Eye (tissue), 1 donor: Measurements from ENCODE around the gene ACOT7.

Experiments
- DNase-seq: peaks from one replicate; pipeline ENCODE4 v3.0.0-alpha.2; 2015

ACOT7 gene

DNA sequence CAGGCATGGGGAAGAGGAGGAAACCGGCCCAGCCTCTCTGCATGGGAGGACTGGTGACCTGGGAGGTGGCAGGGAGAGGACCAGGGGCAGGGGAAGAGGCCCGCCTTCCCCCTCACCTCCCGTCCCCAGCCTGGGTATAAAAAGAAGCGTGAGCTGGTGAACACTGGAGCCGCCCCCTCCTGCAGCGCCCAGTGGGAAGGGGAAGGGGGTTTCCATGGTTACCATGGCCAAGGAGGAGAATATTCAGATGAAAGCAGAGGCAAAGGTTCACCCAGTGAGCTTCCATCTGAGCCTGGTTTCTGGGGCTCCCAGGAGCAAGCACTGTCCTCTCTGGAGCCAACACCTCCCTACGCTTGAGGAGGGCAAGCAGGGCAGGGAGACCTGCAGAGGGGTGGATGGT lies 54.9 kb downstream of the ACOT7 start:
- peak; percentile 82 for DNase-seq

DNA sequence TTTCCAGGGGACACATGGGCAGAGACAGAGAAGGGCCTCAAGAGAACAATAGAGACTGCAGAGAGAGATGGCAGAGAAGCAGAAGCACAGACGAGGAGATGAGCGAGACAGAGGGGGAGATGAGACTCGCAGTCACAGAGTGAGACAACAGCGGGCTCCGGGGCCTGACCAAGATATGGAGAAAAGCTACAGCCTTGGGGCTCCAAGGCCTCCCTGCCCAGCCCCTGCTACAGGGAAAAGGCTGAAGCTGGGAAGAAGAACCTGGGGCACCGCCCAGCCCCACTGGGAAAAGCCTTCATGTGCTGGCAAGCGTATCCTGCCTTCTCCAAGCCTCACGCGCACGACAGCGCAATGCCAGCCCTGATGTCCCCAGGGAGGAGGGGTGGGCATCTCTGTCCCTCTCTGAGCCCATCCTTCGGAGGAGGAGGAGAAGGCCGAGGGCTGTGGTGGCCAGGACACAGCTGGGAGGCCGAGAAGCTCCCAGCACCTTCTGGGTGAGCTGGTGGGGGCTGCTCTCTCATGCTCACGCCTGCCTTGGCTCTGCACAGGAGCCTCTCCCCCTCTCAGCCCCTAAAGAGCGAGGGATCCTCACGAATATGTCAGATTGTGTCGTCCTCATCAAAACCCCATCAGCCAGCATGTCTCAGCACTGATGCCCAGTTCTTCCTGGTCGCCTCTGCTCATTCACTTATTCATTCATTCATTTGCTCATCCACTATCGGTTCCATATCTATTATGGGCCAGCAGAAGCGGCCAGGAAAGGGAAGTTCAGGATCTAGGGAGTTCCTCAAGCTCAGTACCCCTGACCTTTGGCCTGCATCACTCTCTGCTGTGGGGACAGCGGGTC lies 56.6 kb downstream of the ACOT7 start:
- peak; percentile 35 for DNase-seq

DNA sequence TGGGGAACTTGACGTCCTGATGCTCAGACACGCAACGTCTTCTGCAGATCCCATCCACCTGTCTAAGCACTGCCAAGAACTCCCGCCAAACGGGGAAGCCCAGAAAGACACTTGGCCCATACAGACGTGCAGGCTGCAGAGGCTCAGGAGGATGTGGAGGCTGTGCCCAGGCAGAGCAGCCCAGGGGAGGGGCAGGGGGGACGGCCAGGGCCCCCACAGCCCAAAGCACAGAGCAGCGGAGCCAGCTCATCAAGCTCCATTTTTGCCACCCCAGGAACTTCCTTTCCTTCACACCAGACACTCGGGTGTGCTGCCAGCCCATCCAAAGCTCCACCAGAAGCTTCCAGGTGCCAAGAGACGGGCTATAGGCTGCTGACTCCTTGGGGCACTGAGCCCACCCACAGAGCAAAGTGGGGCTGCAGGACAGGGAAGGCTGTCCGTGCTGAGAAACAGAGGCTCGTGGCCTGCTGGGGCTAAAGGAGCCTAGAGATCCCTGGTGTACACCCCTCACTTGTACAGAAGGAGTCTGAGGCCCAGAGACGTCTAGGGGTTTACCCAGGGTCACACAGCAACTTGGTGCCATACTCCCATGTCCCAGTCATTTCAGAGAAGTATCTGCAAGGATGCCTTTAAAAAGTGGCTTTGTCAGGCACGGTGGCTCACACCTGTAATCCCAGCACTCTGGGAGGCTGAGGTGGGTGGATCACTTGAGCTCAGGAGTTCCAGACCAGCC lies 59.1 kb downstream of the ACOT7 start:
- no peak for DNase-seq

DNA sequence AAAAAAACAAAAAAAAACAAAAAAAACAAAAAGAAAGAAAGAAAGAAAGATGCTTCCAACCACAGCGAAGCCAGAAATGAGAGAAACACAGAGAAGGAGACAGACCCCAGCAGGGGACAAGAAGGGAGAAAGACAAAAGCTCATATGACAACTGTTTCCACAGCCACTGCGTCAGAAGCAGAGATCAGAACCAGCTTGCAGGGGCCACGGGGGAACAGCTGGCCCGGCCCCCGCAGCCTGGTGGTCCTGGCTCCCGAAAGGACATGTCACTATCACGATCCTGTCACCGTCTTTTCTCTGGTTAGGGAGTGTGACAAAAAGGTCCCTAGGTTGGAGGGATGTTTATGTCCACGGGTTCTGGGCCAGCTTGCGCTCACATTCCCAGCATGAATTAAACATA lies 60.7 kb downstream of the ACOT7 start:
- DNase-seq = peak; percentile 35

DNA sequence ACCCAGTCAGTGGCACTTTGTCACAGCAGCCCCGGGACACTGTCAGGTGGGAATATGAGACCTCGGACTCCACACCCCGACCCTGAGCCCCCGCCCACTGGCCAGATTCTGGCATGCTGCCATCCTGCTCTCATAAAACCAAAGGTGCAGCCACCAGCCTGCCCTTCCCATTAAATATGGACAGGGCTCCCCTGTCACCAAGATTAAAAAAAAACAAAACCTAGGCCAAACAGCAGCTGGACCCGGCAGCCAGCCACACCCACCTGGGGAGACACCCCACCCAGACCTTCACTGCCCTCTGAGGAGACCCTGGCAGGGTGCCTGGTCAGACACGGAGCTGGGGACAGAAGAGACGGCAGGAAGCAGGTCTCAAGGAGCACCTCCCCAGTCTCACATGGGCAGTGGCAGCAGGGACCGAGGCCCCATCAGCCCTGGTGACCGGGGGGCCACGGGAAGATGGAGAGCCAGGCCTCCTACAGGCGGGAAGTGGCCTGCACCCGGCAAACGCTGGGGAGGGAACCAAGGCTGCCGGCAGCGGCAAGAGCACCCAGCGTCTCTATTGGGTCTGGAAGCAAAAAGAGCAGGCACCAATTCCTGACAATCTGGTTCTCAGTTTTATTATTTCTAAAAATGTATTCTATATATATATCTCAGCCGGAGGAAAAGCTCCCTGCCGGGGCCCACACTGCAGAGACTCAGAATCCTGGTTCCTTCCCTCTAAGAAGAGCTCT lies 61.9 kb downstream of the ACOT7 start:
- no peak for DNase-seq

DNA sequence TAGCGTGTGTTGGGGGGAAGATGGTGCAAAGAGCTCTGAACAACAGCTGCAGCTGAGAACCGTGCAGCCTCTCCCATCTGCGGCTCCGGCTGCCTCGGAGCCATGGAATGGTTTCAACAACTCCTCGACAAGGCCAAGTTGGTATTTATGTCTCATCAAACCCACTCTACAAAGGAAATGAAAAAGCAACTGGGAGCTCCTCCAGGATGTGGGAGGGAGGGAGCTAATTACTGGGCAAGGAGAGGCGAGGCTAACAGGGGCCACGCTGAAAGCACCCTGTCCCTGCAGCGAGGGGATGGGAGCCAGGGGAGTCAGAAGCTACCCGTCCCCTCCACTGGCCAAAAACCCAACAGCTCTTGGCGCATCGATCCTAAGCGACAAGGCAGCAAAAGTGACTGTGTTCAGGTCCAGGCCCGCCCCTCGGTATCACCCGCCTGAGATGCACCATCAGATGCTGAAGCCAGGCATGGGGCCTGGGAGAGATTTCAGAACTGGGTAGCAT lies 63.1 kb downstream of the ACOT7 start:
- peak; percentile 57 for DNase-seq

DNA sequence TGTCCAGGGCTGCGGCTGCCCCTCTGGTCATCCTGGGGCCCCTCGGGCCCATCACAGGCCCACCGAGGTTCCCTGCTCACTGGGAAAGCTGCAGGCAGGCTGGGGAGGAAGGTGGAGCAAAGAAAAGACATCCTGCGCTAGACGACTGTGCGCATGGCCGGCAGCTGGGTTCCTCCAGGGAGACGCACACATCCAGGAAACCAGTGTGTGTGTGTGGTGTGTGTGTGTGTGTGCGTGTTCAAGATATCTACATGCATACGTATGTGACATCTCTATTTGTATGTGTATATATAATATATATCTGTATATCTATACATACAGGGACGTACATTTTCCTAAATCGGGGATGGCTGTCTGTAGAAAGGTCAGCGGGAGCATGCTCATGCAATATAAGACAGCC lies 63.7 kb downstream of the ACOT7 start:
- peak; percentile 74 for DNase-seq

DNA sequence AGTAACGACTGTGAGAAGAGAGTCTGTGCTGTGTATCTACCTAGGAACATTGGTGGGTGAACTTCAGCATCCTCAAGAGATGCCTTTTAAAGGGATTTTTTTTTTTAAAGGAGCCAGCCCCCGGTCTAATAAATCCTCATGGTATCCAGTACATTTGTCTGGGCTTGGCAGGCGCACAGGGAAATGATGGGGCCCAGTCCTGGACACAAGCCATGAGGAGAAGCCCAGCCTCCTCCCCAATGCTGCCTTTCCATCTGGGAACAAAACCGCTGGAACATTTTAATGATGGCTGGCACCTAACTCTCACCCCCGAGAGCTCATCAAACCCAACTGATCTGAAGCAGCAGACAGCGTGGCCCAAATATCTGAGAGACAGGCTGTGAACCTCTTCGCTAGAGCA lies 64.2 kb downstream of the ACOT7 start:
- peak; percentile 67 for DNase-seq

DNA sequence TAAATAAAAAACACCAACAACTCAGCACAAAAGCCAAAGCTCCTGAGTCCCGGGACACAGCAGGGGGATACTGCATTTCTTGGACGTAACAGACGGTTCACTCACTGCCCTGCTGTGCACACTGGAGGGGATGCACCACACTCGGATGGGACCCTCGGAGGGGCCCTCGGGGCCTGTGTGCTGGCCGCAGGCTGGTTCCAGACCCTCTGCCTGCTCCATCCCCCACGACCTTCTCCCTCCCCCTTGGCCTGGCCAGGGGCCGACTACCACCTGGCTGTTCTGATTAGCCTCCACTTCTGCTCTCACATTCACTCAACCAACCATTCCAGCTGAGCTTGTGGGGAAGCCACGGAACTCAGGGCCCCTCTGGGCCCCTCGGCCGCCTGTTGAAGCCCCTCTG lies 64.9 kb downstream of the ACOT7 start:
- no peak for DNase-seq

DNA sequence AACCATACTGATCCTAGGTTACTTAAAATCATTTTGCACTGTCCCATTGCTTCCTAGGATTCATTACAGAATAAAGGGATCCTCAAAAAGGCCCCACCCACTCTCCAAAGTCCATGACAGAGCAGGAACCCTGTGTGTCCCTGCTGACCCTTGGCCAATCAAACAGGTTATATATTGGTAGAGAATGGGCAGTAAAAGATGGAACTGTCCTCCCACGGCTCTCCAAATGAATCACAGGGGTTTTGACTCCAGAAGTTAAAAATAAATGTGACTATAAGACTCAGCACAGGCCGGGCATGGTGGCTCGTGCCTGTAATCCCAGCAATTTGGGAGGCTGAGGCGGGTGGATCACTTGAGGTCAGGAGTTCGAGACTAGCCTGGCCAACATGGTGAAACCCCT lies 65.5 kb downstream of the ACOT7 start:
- DNase-seq = no peak

DNA sequence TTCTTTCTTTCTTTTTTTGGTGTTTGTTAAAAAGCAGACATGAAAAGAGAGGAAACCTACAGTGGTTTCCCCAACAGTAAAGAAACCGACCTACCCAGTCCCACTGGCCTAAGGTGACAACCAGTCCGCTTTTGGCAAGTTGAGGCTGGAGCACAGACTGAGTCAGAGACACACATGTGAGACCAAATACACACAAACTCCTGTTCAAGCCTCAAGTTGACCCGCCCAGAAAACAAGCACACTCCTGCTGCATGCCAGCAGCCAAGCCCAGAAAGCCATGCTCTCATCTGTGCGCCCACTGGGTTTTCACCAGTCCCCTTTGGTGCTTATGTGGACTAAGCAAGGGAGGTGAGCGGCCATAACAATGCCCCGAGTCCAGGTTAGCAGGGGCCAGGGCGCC lies 68.1 kb downstream of the ACOT7 start:
- DNase-seq = no peak

DNA sequence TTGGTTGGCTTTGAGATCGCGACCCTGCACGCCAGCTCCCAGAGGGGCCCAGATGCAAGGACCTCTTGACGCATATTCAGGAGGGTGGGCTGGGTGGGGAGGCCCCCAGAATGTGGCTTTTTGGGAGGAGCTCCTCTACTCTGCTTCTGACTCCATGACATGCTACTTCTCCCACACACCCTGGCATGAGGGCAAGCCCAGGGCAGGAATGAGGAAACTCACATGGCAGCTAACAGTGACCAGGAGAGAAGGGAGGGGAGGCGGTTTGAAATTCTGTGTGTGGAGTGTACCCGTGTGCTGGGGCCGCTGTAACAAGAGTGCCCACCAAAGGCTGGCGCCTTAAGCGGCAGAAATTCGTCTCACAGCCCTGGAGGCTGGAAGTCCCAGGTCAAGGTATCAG lies 71.4 kb downstream of the ACOT7 start:
- no peak for DNase-seq

DNA sequence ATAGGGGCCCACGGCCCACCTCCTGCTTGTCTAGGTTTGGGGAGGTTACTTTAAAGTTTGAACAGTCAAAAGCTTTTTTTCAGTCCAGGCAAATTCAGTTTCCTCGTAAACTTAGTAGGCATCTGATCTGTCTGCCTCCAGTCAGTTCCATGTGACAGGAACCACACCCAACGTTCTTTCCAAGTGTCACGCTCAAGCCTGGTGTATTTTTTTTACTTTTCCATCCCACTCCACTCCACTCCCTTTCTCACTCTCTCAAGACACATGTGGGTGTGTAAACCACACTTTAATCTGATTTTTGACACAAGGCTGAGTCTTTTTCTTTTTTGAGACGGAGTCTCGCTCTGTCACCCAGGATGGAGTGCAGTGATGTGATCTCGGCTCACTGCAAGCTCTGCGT lies 72.4 kb downstream of the ACOT7 start:
- no peak for DNase-seq

DNA sequence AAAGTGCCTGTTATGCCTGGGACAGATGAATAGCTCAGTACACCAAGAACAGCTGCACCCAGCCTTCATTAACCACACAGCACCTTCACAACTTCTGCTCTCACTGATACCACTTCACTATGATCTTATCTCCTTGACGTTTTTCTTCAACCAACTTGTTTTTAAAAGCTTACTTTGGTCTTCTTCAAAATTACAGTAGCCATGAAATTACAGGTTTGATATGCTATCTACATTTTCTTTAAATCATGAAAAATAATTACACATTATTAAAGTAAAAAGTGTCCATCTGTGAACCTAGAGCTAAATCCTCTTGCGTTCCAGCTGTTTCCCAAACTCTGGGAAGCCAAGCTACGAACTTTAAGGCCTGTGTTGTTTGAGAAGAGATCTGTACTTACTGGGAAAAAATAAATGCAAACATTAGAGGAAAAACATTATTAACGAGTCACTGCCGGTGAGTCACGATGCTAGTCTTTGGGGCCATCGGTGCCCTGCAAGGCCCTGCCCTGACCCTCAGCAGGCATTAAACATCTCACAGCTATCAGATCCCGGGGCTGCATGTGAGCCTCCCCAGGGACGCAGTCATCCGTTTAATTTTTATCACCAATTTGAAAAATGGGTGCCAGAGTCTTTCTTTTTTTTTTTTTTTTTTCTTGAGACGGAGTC lies 76.3 kb downstream of the ACOT7 start:
- no peak for DNase-seq

DNA sequence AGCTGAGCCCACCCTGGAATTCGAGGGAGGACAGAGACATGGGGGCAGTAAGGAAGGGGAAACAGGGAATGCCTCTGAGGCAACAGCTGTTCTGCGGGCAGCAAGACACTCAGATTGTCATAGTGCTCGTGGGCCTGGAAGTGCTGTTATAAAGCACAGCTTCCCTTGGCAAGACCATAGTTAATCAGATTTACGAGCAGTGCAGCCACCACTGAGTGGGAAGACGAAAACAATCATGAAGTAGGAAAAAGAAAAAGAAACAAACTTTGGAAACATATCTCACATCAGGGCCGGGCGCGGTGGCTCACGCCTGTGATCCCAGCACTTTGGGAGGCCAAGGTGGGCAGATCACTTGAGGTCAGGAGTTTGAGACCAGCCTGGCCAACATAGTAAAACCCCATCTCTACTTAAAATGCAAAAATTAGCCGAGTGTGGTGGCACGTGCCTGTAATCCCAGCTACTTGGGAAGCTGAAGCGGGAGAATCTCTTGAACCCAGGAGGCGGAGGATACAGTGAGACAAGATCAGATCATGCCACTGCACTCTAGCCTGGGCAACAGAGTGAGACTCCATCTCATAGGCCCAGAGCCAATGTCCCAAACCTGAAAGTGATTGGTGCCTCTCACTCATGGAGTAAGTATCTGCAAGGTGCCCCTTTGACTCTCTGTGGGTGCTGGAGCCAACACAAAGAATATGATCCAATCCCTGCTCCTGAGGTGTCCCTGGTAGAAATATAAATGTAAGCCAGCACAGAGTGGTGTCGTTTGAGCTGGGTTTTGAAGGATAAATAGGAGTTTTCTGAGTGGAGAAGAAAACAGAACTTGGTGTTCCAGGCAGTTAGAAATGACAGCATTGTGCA lies 77.1 kb downstream of the ACOT7 start:
- DNase-seq = no peak

DNA sequence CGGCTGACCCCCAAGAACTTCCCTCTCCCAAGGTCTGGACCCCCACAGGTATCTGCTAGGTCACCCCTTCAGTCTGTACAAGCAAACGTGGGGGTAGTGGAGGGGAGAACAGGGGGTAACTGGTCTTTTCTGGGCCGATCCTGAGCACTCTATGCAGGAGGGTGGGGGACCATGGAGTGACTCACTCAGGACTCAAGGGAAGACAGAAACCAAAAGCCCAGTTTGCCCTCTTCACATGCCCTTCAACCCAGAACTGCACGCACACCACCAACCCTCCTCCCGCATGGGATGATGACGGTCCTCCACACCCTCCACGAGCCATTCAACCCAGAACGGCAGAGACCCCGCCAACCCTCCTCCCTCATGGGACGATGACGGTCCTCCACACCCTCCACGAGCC lies 79.1 kb downstream of the ACOT7 start:
- no peak for DNase-seq

DNA sequence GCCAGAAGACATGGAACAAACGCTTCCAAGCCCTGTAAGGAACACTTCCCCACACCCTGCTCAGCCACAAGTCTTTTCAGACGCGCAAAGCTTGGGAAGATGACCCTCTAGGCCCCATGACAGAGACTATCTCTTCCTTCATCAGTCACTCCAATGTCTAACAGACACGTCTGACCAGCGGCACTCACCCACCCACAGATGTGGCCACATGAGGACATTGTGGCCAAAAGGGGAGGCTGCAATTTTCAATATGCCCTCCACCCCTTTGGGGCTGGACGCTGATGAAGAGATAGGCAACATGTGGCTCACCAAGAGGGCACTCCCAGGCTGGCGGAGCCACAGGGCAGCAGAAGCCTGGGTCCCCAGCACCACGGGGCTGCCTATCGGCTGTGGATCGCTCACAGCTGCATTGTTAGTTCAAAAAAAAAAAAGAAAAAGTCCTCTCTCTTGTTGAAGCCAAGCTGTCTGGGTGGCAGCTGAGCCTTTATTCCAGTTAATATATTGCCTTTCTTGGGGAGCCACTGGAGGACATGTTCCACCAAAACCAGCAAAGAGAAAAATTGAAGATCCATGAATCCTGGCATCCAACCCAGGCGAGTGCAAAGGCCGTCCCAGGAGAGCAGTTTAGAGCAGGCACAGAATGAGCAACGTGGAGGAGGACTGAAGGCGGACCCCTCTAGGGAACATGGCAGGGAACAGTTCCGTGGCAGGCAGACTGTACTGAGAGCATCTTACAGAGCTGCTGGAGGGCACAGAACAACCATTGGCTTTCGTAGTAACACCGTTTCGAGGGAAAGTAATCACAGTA lies 80.0 kb downstream of the ACOT7 start:
- DNase-seq = no peak

DNA sequence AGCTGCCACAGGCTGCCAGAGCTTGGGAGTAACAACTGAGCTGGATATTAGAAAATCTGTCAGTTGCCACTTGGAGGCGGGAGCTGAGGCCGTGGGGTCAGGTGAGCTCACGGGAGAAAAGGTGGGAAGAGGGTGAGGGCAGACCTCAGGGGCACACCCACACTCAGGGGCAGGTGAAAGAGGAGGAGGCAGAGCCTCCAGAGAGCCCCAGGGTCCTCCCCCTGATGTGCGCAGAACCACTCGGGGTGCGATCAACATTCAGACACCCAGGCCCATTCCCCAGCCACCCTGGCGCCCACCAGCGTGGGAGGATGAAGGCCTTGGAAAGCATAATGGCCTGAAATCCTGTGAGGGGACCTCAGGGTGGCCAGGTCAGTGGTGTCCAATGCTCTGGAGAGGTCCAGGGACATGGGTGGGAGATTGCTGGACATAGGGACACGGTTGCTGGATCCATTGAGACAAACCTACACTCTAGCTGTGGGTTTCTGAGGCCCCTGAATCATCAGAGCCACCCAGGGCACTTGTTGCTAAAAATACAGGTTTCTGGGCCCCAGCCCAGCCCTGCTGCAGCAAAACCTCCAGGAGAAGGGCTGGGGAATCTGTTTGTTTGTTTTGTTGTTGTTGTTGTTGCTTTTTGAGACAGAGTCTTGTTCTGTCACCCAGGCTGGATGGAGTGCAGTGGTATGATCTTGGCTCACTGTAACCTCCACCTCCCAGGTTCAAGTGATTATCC lies 83.3 kb downstream of the ACOT7 start:
- no peak for DNase-seq

DNA sequence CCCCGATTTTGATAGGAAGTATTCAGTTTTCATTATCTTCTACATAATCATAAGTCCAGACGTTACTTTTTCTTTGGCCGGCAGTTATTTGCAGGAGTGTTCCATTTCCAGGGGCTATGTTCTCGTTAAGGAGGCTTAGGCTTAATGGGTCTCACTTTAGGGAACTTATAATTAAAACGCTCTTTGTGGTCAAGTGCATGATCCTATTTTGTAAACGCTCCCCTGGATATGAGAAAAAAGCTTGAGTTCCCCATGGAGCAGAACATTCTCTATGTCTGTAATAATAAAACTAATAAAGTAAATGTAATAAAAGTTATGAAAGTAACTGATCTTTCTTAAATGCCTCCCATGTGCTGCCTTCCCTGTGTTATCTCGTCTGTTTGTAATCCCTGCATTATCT lies 84.0 kb downstream of the ACOT7 start:
- DNase-seq = no peak

DNA sequence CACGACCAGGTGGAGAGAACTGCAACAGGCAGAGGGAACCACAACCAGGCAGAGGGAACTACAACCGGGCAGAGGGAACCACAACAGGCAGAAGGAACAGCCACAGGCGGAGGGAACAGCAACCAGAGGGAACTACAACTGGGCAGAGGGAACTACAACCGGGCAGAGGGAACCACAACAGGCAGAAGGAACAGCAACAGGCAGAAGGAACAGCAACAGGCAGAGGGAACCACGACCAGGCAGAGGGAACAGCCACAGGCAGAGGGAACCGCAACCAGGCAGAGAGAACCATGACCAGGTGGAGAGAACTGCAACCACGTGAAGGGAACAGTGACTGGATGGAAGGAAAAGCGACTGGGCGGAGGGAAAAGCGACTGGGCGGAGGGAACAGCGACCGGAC lies 85.1 kb downstream of the ACOT7 start:
- DNase-seq = no peak
